Body of pancreas (tissue), 4 donors: Measurements from ENCODE around the gene DACH1. TPM values are rescaled to one million over a fixed set of nuclear protein-coding genes. Genes with fewer than 3 reads are reported as not detected.

Source experiments
- ATAC-seq: fragments of 150-250 bp; one replicate; pipeline ENCODE4 v1.9.1; 2016
- DNase-seq, 4 donors: peaks; one replicate each; pipeline ENCODE4 v3.0.0-alpha.2; 2019
- H3K27ac ChIP-seq, 4 donors: fragments of 200-600 bp; sonication (generic); 1 replicate in 3 of 4; 2 replicates in 1 of 4; pipeline versions ENCODE4 v1.5.1 to v1.6.1; 2016 to 2019; ENCODE audit warnings: mild to moderate bottlenecking in 1 of 4, mixed read lengths in 1 of 4, moderate library complexity in 1 of 4
- H3K27me3 ChIP-seq, 2 donors: fragments of 200-600 bp; sonication (generic); one replicate each; pipeline ENCODE4 v1.6.0; 2016; ENCODE audit warnings: mild to moderate bottlenecking in 1 of 2
- H3K36me3 ChIP-seq, 2 donors: fragments of 200-600 bp; sonication (generic); replicated peaks in 1 of 2; 2 replicates each; pipeline ENCODE4 v1.5.1; 2016; ENCODE audit warnings: low read depth in 2 of 2; ENCODE audit not compliant: insufficient read depth in 1 of 2
- H3K4me1 ChIP-seq: fragments of 200-600 bp; sonication (generic); one replicate; pipeline ENCODE4 v1.6.0; 2016
- H3K4me3 ChIP-seq, 2 donors: fragments of 200-600 bp; sonication (generic); 1 replicate in 1 of 2; 2 replicates in 1 of 2; pipeline ENCODE4 v1.5.1; 2016 to 2019
- H3K9me3 ChIP-seq, 3 donors: fragments of 200-600 bp; sonication (generic); 1 replicate in 2 of 3; 2 replicates in 1 of 3; pipeline ENCODE4 v1.5.1; 2016
- CTCF ChIP-seq, 7 experiments: fragments of 450-650 bp in 4 of 7; fragments of 200-600 bp in 3 of 7; sonication (generic) in 3 of 7; IDR thresholded peaks; one replicate each; pipeline ENCODE4 v1.5.1; 2016 to 2019; ENCODE audit warnings: antibody characterized with exemption in 7 of 7
- POLR2A ChIP-seq, 3 donors: fragments of 450-650 bp; IDR thresholded peaks; one replicate each; pipeline ENCODE4 v1.6.1; 2016; ENCODE audit warnings: antibody characterized with exemption in 3 of 3, mild to moderate bottlenecking in 2 of 3
- WGBS, 2 donors: methylation state at CpG; one replicate each; pipeline ENCODE4 v1.1.5; 2017; 5-methylcytosine and 5-hydroxymethylcytosine counted together
- intact Hi-C: fragments of 100-400 bp; cut with DNase I; formaldehyde crosslinking; loops from one replicate; pipeline ENCODE4 v1.15.1; 2023
- total RNA-seq, 2 donors: library from RNA; depleted of rRNA; stranded (reverse); fragments of >200 nt; gene quantifications; one replicate each; pipeline ENCODE4 v1.1.0, GENCODE V29; 2016

DACH1 gene
- total RNA-seq, 2 donors from 2014 or later = 2.9 to 3.3 TPM

GRCh38 chr13:71610876-71611275 is 256.1 kb downstream of the DACH1 start:
- DNase-seq = no peak
- no peak for ATAC-seq
- WGBS, 2 donors = 22 to 36% methylated on average over 5 of the region's 5 CpGs
- H3K9me3 ChIP-seq = no peaks in the 10 kb centered on the region
- intact Hi-C loops = no loop called here
- no peaks in the 10 kb centered on the region for H3K4me1 ChIP-seq
- no peak overlapping the region for H3K27ac ChIP-seq
- no peaks in the 10 kb centered on the region for H3K36me3 ChIP-seq
- no peak overlapping the region for H3K4me3 ChIP-seq
- TF ChIP-seq POLR2A (IDR thresholded peaks at IDR 0.05) (no peak), CTCF (IDR thresholded peaks at IDR 0.05) (no peak)
- H3K27me3 ChIP-seq = no peaks in the 10 kb centered on the region

GRCh38 chr13:71609271-71609670 is 257.7 kb downstream of the DACH1 start:
- ATAC-seq (no peak), DNase-seq (no peak)
- 83 to 88% methylated on average over 7 of the region's 7 CpGs for WGBS, 2 donors
- Histone ChIP-seq H3K4me1 (no peaks in the 10 kb centered on the region), H3K4me3 (no peak overlapping the region), H3K36me3 (no peaks in the 10 kb centered on the region), H3K27me3 (no peaks in the 10 kb centered on the region), H3K9me3 (no peaks in the 10 kb centered on the region), H3K27ac (no peak overlapping the region)
- TF ChIP-seq CTCF (IDR thresholded peaks at IDR 0.05) = no peak
- no peak for TF ChIP-seq POLR2A (IDR thresholded peaks at IDR 0.05)
- intact Hi-C loops = no loop called here

GRCh38 chr13:71607575-71607974 is 259.4 kb downstream of the DACH1 start:
- intact Hi-C loops = no loop called here
- Histone ChIP-seq H3K4me1 (no peaks in the 10 kb centered on the region), H3K36me3 (no peaks in the 10 kb centered on the region), H3K27me3 (no peaks in the 10 kb centered on the region), H3K9me3 (no peaks in the 10 kb centered on the region), H3K4me3 (no peak overlapping the region), H3K27ac (no peak overlapping the region)
- WGBS, 2 donors = 41 to 53% methylated on average over 2 of the region's 2 CpGs
- DNase-seq = no peak
- no peak for ATAC-seq
- TF ChIP-seq CTCF (IDR thresholded peaks at IDR 0.05) (no peak), POLR2A (IDR thresholded peaks at IDR 0.05) (no peak)

GRCh38 chr13:71606818-71607217 is 260.2 kb downstream of the DACH1 start:
- no peaks in the 10 kb centered on the region for H3K9me3 ChIP-seq
- H3K4me3 ChIP-seq = no peak overlapping the region
- no peaks in the 10 kb centered on the region for H3K4me1 ChIP-seq
- H3K36me3 ChIP-seq = no peaks in the 10 kb centered on the region
- intact Hi-C loops = no loop called here
- ATAC-seq (no peak), DNase-seq (no peak)
- TF ChIP-seq POLR2A (IDR thresholded peaks at IDR 0.05) = no peak
- no peak for TF ChIP-seq CTCF (IDR thresholded peaks at IDR 0.05)
- H3K27me3 ChIP-seq = no peaks in the 10 kb centered on the region
- no peak overlapping the region for H3K27ac ChIP-seq

GRCh38 chr13:71605744-71606143 is 261.3 kb downstream of the DACH1 start:
- TF ChIP-seq POLR2A (IDR thresholded peaks at IDR 0.05) = no peak
- TF ChIP-seq CTCF (IDR thresholded peaks at IDR 0.05) = no peak
- WGBS, 2 donors = 72 to 77% methylated on average over 2 of the region's 2 CpGs
- Histone ChIP-seq H3K9me3 (no peaks in the 10 kb centered on the region), H3K27ac (no peak overlapping the region), H3K36me3 (no peaks in the 10 kb centered on the region), H3K4me3 (no peak overlapping the region), H3K4me1 (no peaks in the 10 kb centered on the region), H3K27me3 (no peaks in the 10 kb centered on the region)
- DNase-seq = no peak
- intact Hi-C loops = no loop called here
- no peak for ATAC-seq
